Stimulated activated CD4-positive, alpha-beta T cell treated with anti-CD3 and anti-CD28 coated beads, Interleukin-12 subunit alpha, Interleukin-12 subunit beta, amount 100 ng/mL, for 24 hours (primary cell): ENCODE results near the gene ACAA1.
"Not testable (repeated sequence)": the region's sequence is repeated elsewhere in the genome, so short reads cannot be mapped to it uniquely, and the experiment has no call there.

Experiments used
- DNase-seq, 2 experiments: peaks; one replicate each; pipeline ENCODE4 v3.0.0-alpha.2; 2020; ENCODE audit warnings: low read depth in 2 of 2

Gene ACAA1

DNA sequence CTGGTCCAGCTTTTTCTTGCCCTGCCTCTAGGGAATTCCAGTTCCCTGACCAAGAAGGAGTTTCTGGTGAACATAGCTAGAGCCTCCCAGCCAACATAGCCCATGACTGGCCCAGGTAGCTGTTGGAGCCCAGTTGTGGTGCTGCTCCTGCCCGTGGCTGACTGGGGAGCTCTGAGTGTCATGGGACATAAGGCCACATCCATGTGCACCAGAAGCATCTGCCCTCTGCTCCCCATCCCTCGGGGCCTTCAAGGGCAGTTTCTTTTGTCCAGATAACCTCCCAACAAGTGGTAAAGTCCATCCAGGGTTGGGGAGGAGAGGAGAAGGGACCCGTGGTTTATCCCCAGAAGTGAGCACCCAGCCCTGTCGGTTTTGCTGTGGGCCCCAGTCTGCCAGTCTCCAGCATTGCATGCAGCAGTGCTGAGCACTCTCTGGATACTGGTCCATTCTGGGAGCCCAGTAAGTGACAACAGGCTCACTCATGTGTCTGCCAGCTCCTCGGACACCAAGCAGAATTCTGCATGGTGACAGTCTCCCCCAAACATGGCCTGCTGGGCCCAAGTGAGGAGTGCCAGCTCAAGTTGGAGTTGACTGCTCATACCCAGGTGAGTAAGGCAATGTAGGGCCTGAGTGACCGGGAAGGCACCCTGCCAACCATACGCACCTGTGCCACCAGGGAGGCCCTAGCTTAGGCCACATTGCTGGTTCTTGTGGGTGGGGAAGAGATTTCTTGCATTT lies 28.8 kb downstream of the ACAA1 start:
- DNase-seq: no peak

GRCh38 chr3:38105525-38105924 lies 31.4 kb downstream of the ACAA1 start:
- no peak for DNase-seq

DNA sequence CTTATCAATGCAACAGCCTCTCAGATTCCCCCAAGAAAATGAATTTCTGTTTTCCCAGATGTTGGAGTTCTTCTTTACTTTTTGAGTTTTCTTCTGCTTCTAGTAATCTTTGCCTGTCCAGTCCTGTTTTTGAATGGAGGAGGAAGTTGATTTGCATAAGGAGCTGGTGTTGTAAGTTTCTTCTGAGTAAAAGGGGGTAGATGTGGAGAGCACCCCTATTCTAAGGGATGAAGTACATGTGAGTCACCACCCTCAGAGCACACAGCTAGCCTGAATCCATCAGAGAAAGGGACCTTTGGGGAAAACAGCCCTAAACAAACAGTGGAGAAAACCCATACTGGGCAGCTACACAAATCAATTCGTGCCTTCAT lies 34.5 kb downstream of the ACAA1 start:
- DNase-seq: no peak

GRCh38 chr3:38101811-38102443 lies 35.0 kb downstream of the ACAA1 start:
- no peak for DNase-seq

DNA sequence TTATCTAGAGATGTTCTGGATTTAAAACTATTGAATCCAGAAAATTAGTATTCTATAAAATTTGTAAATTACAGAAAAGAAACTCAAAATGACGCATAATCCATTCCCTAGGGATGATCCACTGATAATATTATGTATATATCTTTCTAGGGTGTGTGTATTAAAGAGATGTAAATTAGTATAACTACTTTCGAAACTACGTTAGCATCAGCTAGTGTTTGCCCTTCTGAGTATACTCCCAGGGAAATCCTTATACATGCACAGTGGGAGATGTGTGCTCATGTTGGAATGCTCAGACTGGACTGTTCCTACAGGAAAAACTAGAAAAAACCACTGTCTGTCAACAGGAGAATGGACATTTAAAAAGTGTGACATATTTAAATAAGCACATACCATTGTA lies 36.4 kb downstream of the ACAA1 start:
- DNase-seq: no peak

DNA sequence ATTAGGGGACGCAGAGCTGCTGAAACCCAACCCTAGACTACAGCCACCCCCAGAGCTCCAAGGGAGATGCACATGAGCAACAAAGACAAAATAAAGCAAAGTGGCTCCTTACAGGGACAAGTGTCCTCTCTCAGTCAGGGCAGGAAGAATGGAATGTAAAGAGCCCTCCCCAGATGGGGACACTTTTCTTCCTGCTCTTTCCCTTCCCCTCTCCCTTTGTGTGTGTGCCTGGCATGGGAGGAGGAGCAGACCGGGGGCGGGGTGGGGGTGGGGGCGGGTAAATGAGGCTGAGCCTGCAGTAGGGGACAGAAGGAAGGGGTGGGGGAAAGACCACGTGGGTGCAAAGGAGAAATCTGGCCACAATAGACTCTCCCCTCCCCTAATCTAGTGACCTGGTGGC lies 37.4 kb downstream of the ACAA1 start:
- no peak for DNase-seq

GRCh38 chr3:38098376-38098723 lies 38.6 kb downstream of the ACAA1 start:
- DNase-seq: no peak

- DNase-seq: no peak
Observed at GRCh38 chr3:38097446-38098375, 39.2 kb downstream of the ACAA1 start.

- no peak for DNase-seq
Observed at GRCh38 chr3:38095669-38096483, 41.1 kb downstream of the ACAA1 start.

DNA sequence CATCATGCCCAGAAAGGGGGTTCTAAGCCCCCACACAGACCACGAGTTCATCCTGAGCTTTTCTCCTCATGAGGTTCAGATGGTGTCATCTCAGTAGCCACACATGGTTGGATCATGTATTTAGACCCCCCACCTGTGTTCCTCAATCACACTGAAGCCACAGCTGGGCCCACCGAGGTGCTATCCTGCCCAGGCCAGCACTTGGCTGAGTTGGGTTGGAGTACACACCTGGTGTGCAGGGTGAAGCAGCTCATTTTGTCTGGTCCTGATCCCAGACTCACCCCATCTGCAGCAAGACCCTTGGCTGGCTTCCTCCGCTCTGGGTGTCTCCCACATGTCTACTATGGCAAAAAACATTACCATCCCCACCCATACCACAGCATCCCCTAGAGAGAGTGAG lies 41.9 kb downstream of the ACAA1 start:
- no peak for DNase-seq

DNA sequence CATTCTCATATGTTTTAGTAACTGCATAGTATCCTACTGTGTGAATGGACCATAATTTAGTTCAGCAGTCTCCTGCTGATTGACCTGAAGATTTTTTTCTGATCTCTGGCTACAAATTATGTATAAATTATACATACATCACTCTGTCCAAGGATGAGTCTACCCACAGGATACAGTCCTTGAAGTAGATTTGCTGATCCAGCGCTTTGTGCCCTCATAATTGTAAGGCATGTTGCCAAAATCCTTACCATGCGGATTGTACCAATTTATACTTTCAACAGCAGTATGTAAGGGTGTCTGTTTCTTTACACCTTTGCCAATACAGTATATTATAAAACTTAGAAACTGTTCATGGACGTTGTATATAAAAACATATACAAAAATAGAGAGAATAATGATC lies 46.5 kb downstream of the ACAA1 start:
- no peak for DNase-seq

GRCh38 chr3:38089163-38089562 lies 47.8 kb downstream of the ACAA1 start:
- no peak for DNase-seq

- DNase-seq: no peak
Observed at GRCh38 chr3:38088126-38089078, 48.5 kb downstream of the ACAA1 start.

- not testable (repeated sequence) for DNase-seq
Observed at GRCh38 chr3:38087278-38087677, 49.6 kb downstream of the ACAA1 start.

DNA sequence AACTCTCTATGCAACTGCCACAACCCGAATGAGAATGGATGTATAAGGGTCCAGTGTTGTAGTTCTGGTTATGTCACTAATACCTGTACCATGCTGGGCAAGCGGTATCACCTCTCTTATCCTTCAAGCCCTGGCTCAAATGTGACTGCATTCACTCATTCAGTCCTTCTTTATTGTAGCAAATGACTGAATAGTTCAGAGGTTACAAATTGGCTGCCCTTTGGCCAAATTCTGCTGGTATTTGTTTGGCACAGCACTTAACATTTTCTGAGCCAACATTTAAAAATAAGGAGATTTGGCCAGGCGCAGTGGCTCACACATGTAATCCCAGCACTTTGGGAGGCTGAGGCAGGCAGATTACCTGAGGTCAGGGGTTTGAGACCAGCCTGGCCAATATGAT lies 50.4 kb downstream of the ACAA1 start:
- no peak for DNase-seq

GRCh38 chr3:38085943-38086324 lies 51.0 kb downstream of the ACAA1 start:
- DNase-seq: no peak

GRCh38 chr3:38085311-38085942 lies 51.5 kb downstream of the ACAA1 start:
- no peak for DNase-seq

DNA sequence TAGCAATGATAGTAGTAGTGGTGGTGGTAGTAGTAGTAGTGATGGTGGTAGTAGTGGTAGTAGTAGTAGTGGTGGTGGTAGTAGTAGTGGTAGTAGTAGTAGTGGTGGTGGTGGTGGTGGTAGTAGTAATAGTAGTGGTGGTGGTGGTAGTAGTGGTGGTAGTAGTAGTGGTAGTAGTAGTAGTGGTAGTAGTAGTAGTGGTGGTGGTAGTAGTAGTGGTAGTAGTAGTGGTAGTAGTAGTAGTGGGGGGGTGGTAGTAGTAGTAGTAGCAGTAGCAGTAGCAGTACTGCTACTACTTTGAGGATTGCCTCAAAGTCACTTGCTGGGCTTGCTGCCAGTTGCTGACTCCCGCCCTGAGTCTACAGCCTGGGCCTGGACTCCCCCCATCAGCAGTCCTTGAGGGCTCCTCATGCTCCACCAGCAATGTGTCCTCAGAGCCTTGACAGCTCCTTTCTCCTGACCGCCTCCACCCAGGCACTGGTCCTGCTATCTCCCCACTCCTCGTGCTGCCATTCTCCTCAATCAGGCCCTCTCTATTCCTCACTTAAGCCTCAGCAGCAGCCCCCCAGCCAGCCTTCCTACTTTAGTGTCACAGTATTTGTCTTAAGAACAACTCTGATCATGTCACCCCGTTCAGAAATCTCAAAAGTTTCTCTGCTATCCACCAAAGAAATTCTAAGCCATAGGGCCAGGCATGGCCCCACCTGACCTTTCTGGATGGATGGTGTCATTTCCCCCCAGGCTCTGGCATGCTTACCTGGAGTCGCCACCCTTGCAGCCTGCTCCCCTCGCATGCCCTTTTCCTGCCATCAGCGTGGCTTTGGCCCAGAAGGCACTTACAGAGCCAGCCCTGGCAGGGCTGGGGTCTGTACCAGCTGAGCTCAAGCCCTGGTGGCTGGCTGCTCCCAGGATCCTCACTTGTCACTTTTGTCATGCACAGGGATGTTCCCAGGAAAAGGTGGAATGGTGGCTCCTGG lies 52.3 kb downstream of the ACAA1 start:
- DNase-seq: no peak

DNA sequence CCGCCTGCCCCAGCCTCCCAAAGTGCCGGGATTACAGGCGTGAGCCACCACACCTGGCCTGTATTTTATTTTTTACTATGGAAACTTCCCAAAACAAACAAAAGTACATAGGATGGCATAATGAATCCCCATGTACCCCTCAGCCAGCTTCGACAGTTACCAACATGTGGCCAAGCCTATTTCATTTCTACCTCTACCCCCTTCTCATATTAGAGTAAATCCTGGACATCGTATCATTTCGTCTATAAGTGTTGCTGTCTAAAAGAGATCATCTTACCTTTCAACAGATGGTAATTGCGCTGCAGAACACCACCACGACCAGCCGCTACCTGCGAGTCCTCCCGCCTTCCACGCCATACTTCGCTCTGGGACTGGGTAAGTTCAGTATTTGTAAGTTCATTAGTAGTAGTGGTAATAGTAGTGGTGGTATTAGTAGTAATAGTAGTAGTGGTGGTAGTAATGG lies 53.0 kb downstream of the ACAA1 start:
- no peak for DNase-seq
